Omental fat pad (tissue), 4 donors: ENCODE results near the gene SLC7A9. TPM values are rescaled to one million over a fixed set of nuclear protein-coding genes. Genes with fewer than 3 reads are reported as not detected.
"Not testable (repeated sequence)": the region's sequence is repeated elsewhere in the genome, so short reads cannot be mapped to it uniquely, and the experiment has no call there.

Experiments
- ATAC-seq: fragments of 150-250 bp; one replicate; pipeline ENCODE4 v1.9.1; 2016; ENCODE audit warnings: mild to moderate bottlenecking, moderate library complexity; ENCODE audit not compliant: low FRiP score
- DNase-seq: peaks from one replicate; pipeline ENCODE4 v3.0.0-alpha.2; 2019; ENCODE audit warnings: low spot score
- CTCF ChIP-seq, 3 donors: fragments of 450-650 bp; IDR thresholded peaks; one replicate each; pipeline ENCODE4 v1.5.1; 2016 to 2017; ENCODE audit warnings: antibody characterized with exemption in 3 of 3, mild to moderate bottlenecking in 3 of 3, moderate library complexity in 2 of 3
- total RNA-seq, 4 donors: library from RNA; depleted of rRNA; stranded (reverse); fragments of >200 nt; gene quantifications; one replicate each; pipeline ENCODE4 v1.1.0, GENCODE V29; 2016

SLC7A9 gene
- total RNA-seq, 4 donors from 2014 or later, result 0.36 to 1.4 TPM; not detected in 2

DNA sequence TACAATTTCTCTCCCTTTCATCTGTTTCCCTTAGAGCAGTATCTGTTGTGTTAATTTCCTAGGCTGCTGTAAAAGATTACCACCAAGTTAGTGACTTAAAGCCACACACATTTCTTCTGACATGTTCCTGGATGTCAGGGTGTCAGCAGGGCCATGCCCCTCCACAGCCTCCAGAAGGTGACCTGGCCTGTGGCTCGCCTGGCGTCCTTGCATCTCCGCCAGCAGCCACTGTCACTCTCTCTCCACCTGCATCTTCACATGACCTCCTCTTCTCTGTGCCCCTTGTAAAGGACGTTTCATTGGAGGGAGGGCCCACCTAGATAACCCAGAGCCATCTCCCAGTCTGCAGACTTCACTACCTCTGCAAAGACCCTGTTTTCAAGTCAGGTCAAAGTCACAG is 61.3 kb downstream of the SLC7A9 start:
- no peak for TF ChIP-seq CTCF (IDR thresholded peaks at IDR 0.05)
- ATAC-seq (no peak), DNase-seq (no peak)

- no peak for DNase-seq
- TF ChIP-seq CTCF (IDR thresholded peaks at IDR 0.05), result no peak
- no peak for ATAC-seq
These were observed 66.7 kb downstream of the SLC7A9 start for GRCh38 chr19:32802840-32803239.

GRCh38 chr19:32800754-32801153 is 68.8 kb downstream of the SLC7A9 start:
- TF ChIP-seq CTCF (IDR thresholded peaks at IDR 0.05), result no peak
- DNase-seq (no peak), ATAC-seq (no peak)

- TF ChIP-seq CTCF (IDR thresholded peaks at IDR 0.05), result no peak
- no peak for ATAC-seq
These were observed 69.4 kb downstream of the SLC7A9 start for GRCh38 chr19:32800191-32800590.

DNA sequence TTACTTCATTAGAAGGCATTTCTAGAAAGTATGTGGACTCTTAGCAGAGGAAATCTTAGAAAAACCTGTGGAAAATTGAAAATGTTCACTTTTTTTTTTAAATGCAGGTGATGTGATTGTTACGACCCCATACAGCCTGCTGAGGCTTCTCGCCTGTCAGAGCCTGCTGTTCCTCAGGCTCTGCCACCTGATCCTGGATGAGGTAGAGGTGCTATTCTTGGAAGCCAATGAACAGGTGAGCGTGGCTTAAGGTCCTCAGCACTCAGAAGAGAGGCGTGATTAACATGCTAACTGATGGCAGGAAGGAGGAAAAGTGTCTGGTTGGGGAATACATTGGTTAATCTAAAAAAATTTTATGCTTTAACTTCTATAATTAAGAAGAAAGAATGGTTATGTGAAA is 71.4 kb downstream of the SLC7A9 start:
- no peak for TF ChIP-seq CTCF (IDR thresholded peaks at IDR 0.05)
- ATAC-seq, result no peak
- no peak for DNase-seq

More at GRCh38 chr19:32800191-32800590, 69.4 kb downstream of the SLC7A9 start:
- DNase-seq, result no peak

DNA sequence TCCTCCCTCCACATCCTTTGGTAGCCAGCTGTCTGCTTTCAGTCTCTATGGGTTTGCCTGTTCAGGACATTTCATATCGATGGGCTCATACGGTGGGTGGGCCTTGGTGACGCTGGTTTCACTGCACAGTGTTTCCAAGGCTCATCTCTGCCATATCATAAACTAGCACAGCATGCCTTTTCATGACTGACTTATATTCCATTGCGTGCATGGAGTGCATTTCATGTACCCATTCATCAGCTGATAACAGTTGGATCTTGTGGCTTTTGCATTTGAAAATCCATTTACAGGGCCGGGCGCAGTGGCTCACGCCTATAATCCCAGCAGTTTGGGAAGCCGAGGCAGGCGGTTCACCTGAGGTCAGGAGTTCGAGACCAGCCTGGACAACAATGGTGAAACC is 80.1 kb downstream of the SLC7A9 start:
- no peak for ATAC-seq

GRCh38 chr19:32787895-32788294 is 81.7 kb downstream of the SLC7A9 start:
- DNase-seq, ATAC-seq: not testable (repeated sequence)

More for the DNA sequence above, 80.1 kb downstream of the SLC7A9 start:
- no peak for DNase-seq
- no peak for TF ChIP-seq CTCF (IDR thresholded peaks at IDR 0.05)

- DNase-seq, ATAC-seq: not testable (repeated sequence)
These were observed 82.3 kb downstream of the SLC7A9 start for GRCh38 chr19:32787161-32787813.

DNA sequence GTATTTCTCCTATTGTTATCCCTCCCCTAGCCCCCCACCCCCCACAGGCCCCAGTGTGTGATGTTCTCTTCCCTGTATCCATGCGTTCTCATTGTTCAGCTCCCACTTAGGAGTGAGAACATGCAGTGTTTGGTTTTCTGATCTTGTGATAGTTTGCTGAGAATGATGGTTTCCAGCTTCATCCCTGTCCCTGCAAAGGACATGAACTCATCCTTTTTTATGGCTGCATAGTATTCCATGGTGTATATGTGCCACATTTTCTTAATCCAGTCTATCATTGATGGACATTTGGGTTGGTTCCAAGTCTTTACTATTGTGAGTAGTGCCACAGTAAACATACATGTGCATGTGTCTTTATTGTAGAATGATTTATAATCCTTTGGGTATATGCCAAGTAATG is 87.5 kb downstream of the SLC7A9 start:
- not testable (repeated sequence) for DNase-seq

More for the DNA sequence above, 87.5 kb downstream of the SLC7A9 start:
- ATAC-seq, result not testable (repeated sequence)
